ENCODE data around the gene SLC6A20. TPM values are rescaled to one million over a fixed set of nuclear protein-coding genes. Genes with fewer than 3 reads are reported as not detected.

SLC6A20 gene
- total RNA-seq, 1 experiment from 2014 or later: not detected

DNA sequence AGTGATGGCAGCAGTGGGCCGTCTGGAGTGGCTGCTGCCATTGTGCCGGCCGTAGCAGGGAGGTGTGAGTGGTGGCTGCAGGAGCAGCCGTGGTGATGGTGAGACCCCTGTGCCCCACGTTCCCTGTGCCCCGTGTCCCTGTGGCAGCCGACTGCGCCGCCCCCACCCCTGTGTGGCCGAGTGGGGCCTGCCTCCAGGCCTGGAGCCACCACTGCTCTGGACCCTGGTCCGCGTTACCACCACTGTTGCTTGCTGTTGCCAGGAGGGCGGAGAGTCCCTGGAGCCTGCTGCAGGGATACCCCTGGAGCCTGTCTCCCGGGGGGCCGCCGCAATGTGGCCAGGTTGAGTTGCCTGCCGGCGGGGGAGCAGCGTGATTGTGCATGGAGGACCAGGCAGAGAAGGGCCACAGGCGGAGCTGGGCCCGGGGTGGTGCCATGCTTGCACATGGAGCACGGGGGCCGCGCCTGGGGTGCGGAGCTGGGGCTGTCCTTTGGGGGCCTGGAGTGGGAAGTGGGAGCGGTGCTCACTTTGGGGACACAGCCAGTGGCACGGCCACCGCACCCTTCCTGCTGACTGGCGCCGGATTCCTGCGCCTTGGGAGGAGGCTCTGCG, 50.1 kb downstream of the SLC6A20 start:
- H3K9me2 ChIP-seq (replicated peaks; ENCODE audit: insufficient read depth, low read length): no peaks in the 10 kb centered on the region
- peaks cover 8% of the 10 kb centered on the region for H3K4me1 ChIP-seq (ENCODE audit: low read length)
- H2AFZ ChIP-seq (ENCODE audit: low read length): no peak overlapping the region
- no peaks in the 10 kb centered on the region for H3K9me3 ChIP-seq (ENCODE audit: low read length)
- no peaks in the 10 kb centered on the region for H3K27me3 ChIP-seq (ENCODE audit: low read length)
- H3K79me2 ChIP-seq (ENCODE audit: low read length): no peaks in the 10 kb centered on the region
- H3K36me3 ChIP-seq (ENCODE audit: insufficient read depth, low read length): peaks cover 30% of the 10 kb centered on the region; the same call in 1 of the 2 replicates
- no peaks in the 10 kb centered on the region for H4K20me1 ChIP-seq (ENCODE audit: insufficient read depth, low read depth, low read length)
- no peak overlapping the region for H3K4me2 ChIP-seq (ENCODE audit: low read depth, low read length, poor library complexity, severe bottlenecking)
- H3K9ac ChIP-seq (ENCODE audit: low read length): no peak overlapping the region
- no peak overlapping the region for H3K4me3 ChIP-seq (ENCODE audit: low read length)
- DNase-seq: no peak
- H3K27ac ChIP-seq (ENCODE audit: low read length): no peak overlapping the region

DNA sequence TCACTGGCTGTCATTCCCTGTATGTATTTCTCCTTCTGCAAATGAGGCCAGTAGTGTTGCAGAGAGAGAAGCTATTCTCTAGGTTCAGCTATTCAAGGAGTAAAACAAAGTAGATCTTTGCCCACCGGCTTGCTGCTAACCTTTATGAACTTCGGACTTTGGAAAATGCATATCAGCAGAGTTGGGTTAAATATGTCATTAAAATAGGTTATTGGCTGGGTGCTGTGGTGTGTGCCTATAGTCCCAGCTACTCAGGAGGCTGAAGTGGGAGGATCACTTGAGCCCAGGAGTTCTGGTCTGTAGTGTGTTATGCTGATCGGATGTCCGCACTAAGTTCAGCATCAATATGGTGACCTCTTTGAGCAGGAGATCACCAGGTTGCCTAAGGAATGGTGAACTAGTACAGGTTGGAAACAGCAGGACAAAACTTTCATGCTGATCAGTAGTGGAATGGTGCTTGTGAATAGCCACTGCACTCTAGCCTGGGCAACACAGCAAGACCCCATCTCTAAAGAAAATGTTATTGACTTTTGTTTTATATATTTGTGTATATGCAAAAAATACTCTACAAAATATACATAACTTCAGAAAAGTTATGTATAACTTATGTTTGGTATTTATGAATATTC, 53.8 kb downstream of the SLC6A20 start:
- no peaks in the 10 kb centered on the region for H3K79me2 ChIP-seq (ENCODE audit: low read length)
- H2AFZ ChIP-seq (ENCODE audit: low read length): no peak overlapping the region
- no peaks in the 10 kb centered on the region for H3K9me3 ChIP-seq (ENCODE audit: low read length)
- H3K9ac ChIP-seq (ENCODE audit: low read length): no peak overlapping the region
- no peaks in the 10 kb centered on the region for H4K20me1 ChIP-seq (ENCODE audit: insufficient read depth, low read depth, low read length)
- peaks cover 12% of the 10 kb centered on the region for H3K4me1 ChIP-seq (ENCODE audit: low read length)
- H3K4me2 ChIP-seq (ENCODE audit: low read depth, low read length, poor library complexity, severe bottlenecking): no peak overlapping the region
- H3K36me3 ChIP-seq (ENCODE audit: insufficient read depth, low read length): peaks cover 44% of the 10 kb centered on the region; the same call in 1 of the 2 replicates
- no peaks in the 10 kb centered on the region for H3K27me3 ChIP-seq (ENCODE audit: low read length)
- H3K27ac ChIP-seq (ENCODE audit: low read length): no peak overlapping the region
- H3K9me2 ChIP-seq (replicated peaks; ENCODE audit: insufficient read depth, low read length): no peaks in the 10 kb centered on the region
- DNase-seq: no peak
- H3K4me3 ChIP-seq (ENCODE audit: low read length): no peak overlapping the region

DNA sequence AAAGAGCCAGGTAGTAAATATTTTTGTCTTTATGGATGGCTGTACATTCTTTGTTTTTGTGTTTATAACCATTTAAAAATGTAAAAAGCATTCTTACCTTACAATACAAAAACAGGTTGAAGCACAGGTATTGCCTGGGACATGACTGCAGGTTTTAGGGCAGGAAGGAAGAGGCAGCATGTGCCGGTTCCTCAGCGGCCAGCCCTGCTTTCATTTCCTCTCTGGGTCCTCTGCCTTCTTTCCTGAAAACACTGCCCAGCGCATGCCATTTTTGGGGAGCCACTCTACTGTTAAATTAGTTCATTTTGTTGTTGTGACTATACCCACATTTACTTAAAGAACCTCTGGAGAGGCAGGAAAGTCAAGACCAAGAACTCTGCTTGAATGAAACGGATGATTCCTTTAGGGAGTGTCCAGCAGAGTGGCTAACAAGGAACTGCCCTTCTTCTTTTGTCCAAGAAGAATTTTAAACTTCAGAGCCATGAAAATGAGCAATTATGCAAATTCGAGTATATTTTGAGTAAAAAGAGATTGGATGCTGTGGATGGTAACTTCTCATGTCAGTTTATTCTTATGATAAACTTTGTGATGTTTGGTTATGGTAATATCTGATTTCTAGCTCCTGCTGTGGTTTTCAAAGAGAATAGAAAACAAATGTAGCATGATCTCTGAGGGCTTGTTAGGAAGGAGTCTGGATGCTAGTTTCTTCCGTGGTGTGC, 54.4 kb downstream of the SLC6A20 start:
- no peak overlapping the region for H3K4me2 ChIP-seq (ENCODE audit: low read depth, low read length, poor library complexity, severe bottlenecking)
- H3K27me3 ChIP-seq (ENCODE audit: low read length): no peaks in the 10 kb centered on the region
- H3K4me3 ChIP-seq (ENCODE audit: low read length): no peak overlapping the region
- peaks cover 48% of the 10 kb centered on the region; the same call in 1 of the 2 replicates for H3K36me3 ChIP-seq (ENCODE audit: insufficient read depth, low read length)
- no peak overlapping the region for H3K9ac ChIP-seq (ENCODE audit: low read length)
- no peaks in the 10 kb centered on the region for H3K79me2 ChIP-seq (ENCODE audit: low read length)
- no peaks in the 10 kb centered on the region for H3K9me3 ChIP-seq (ENCODE audit: low read length)
- H3K4me1 ChIP-seq (ENCODE audit: low read length): peaks cover 12% of the 10 kb centered on the region
- H3K9me2 ChIP-seq (replicated peaks; ENCODE audit: insufficient read depth, low read length): no peaks in the 10 kb centered on the region
- H4K20me1 ChIP-seq (ENCODE audit: insufficient read depth, low read depth, low read length): no peaks in the 10 kb centered on the region
- H2AFZ ChIP-seq (ENCODE audit: low read length): no peak overlapping the region
- no peak for DNase-seq
- no peak overlapping the region; the same call in 1 of the 2 replicates for H3K27ac ChIP-seq (ENCODE audit: low read length)

DNA sequence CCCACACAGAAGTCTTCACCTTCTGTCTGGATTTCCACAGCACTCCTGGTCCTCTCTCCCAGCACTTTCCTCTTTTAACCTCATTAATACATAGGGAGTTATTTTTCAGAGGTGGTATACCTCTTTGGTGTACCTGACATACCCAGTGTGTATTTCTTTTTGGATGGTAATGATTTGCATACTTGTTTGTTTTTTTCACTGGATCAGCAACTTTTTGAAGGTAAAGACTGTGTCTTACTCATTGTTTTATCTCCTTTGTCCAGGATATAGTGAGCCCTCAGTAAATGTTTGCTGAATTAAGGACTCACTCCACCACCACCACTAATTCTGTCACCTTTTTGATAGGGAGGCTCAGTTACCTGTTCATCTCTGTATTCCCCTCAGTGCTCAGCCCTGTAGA, 55.1 kb downstream of the SLC6A20 start:
- Histone ChIP-seq H4K20me1 (ENCODE audit: insufficient read depth, low read depth, low read length) (no peaks in the 10 kb centered on the region), H3K27ac (ENCODE audit: low read length) (no peak overlapping the region), H3K36me3 (ENCODE audit: insufficient read depth, low read length) (peaks cover 48% of the 10 kb centered on the region; the same call in 1 of the 2 replicates), H3K4me1 (ENCODE audit: low read length) (peaks cover 12% of the 10 kb centered on the region), H3K79me2 (ENCODE audit: low read length) (0 out of 2 replicates have a peak, but pooled peaks cover 6% of the 10 kb centered on the region), H3K9ac (ENCODE audit: low read length) (no peak overlapping the region), H3K9me3 (ENCODE audit: low read length) (no peaks in the 10 kb centered on the region), H3K9me2 (replicated peaks; ENCODE audit: insufficient read depth, low read length) (no peaks in the 10 kb centered on the region), H2AFZ (ENCODE audit: low read length) (no peak overlapping the region), H3K4me3 (ENCODE audit: low read length) (no peak overlapping the region), H3K4me2 (ENCODE audit: low read depth, low read length, poor library complexity, severe bottlenecking) (no peak overlapping the region), H3K27me3 (ENCODE audit: low read length) (no peaks in the 10 kb centered on the region)
- DNase-seq: no peak

DNA sequence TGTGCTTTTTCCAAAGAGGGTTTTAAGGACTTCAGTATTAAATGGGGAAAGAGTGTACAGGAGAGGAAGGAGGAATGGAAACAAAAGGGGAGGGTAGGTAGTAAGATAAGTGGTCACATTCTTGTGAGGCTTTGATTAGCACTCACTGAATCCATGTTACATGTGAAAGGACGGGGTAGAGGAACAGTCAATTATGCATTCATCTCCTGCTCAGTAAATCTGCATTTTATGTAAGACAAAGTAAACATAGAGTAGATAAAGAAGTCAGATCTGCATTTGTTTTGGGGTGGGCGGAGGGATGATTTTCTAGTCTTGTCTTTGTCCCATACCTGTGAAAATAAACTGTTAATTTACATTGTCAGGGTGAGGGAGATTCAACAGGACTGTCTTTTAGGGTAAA, 56.3 kb downstream of the SLC6A20 start:
- Histone ChIP-seq H3K9me2 (replicated peaks; ENCODE audit: insufficient read depth, low read length) (no peaks in the 10 kb centered on the region), H3K36me3 (ENCODE audit: insufficient read depth, low read length) (peaks cover 47% of the 10 kb centered on the region; the same call in 1 of the 2 replicates), H3K9me3 (ENCODE audit: low read length) (no peaks in the 10 kb centered on the region), H2AFZ (ENCODE audit: low read length) (no peak overlapping the region), H3K9ac (ENCODE audit: low read length) (no peak overlapping the region), H3K79me2 (ENCODE audit: low read length) (peaks cover 12% of the 10 kb centered on the region; the same call in 1 of the 2 replicates), H3K27ac (ENCODE audit: low read length) (no peak overlapping the region), H3K4me3 (ENCODE audit: low read length) (no peak overlapping the region), H4K20me1 (ENCODE audit: insufficient read depth, low read depth, low read length) (no peaks in the 10 kb centered on the region), H3K4me2 (ENCODE audit: low read depth, low read length, poor library complexity, severe bottlenecking) (no peak overlapping the region), H3K27me3 (ENCODE audit: low read length) (no peaks in the 10 kb centered on the region), H3K4me1 (ENCODE audit: low read length) (peaks cover 12% of the 10 kb centered on the region)
- DNase-seq: no peak

DNA sequence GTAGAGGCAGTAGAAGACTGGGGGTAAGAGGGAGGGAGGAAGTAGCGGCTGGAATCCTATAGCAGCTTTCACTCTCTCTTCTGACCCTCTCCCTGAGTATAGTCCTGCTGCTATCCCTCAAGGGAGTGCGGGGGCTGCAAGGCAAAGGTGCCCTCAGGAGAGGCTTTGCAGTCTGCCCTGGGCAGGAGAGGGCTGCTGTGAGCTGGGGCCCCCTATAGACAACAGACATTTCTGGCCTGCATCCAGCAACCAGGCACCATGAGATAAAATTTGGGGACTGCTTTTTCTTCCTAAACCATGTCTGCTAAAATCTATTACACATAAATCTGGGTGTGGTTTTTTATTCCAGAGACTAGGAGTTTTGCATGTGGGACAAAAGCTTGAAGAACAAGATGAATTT, 59.1 kb downstream of the SLC6A20 start:
- Histone ChIP-seq H3K9me2 (replicated peaks; ENCODE audit: insufficient read depth, low read length) (no peaks in the 10 kb centered on the region), H2AFZ (ENCODE audit: low read length) (no peak overlapping the region), H3K27me3 (ENCODE audit: low read length) (no peaks in the 10 kb centered on the region), H3K4me3 (ENCODE audit: low read length) (no peak overlapping the region), H3K36me3 (ENCODE audit: insufficient read depth, low read length) (peaks cover 53% of the 10 kb centered on the region), H3K9me3 (ENCODE audit: low read length) (no peaks in the 10 kb centered on the region), H3K4me2 (ENCODE audit: low read depth, low read length, poor library complexity, severe bottlenecking) (no peak overlapping the region), H3K79me2 (ENCODE audit: low read length) (peaks cover 18% of the 10 kb centered on the region; the same call in 1 of the 2 replicates), H3K27ac (ENCODE audit: low read length) (no peak overlapping the region), H4K20me1 (ENCODE audit: insufficient read depth, low read depth, low read length) (no peaks in the 10 kb centered on the region), H3K4me1 (ENCODE audit: low read length) (peaks cover 16% of the 10 kb centered on the region), H3K9ac (ENCODE audit: low read length) (no peak overlapping the region)
- DNase-seq: no peak

DNA sequence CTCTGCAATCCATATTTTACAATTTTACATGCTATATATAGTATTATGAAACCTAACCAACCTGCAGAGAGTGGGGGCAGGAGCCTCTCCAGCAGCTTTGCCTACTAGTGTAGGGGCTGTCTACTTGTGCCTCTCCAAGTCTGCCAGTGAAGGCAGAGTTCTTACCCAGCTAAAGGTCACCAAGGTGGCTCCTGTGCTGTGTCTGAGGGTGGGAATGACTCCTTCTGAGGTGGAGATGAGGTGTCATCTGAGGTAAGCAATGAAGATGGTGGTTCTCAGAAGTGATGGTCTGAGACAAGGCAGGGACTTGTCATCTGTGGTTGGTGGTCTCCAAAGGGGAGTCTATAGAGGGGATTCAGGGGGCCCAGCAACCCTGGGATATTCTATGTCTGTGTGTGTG, 59.6 kb downstream of the SLC6A20 start:
- no peak overlapping the region for H3K9ac ChIP-seq (ENCODE audit: low read length)
- no peaks in the 10 kb centered on the region for H3K9me2 ChIP-seq (replicated peaks; ENCODE audit: insufficient read depth, low read length)
- peaks cover 53% of the 10 kb centered on the region for H3K36me3 ChIP-seq (ENCODE audit: insufficient read depth, low read length)
- H3K4me3 ChIP-seq (ENCODE audit: low read length): no peak overlapping the region
- H3K9me3 ChIP-seq (ENCODE audit: low read length): no peaks in the 10 kb centered on the region
- H3K4me1 ChIP-seq (ENCODE audit: low read length): peaks cover 13% of the 10 kb centered on the region
- H3K27ac ChIP-seq (ENCODE audit: low read length): no peak overlapping the region
- no peak overlapping the region for H2AFZ ChIP-seq (ENCODE audit: low read length)
- H3K4me2 ChIP-seq (ENCODE audit: low read depth, low read length, poor library complexity, severe bottlenecking): no peak overlapping the region
- DNase-seq: no peak
- H4K20me1 ChIP-seq (ENCODE audit: insufficient read depth, low read depth, low read length): no peaks in the 10 kb centered on the region
- peaks cover 21% of the 10 kb centered on the region for H3K79me2 ChIP-seq (ENCODE audit: low read length)
- H3K27me3 ChIP-seq (ENCODE audit: low read length): no peaks in the 10 kb centered on the region

DNA sequence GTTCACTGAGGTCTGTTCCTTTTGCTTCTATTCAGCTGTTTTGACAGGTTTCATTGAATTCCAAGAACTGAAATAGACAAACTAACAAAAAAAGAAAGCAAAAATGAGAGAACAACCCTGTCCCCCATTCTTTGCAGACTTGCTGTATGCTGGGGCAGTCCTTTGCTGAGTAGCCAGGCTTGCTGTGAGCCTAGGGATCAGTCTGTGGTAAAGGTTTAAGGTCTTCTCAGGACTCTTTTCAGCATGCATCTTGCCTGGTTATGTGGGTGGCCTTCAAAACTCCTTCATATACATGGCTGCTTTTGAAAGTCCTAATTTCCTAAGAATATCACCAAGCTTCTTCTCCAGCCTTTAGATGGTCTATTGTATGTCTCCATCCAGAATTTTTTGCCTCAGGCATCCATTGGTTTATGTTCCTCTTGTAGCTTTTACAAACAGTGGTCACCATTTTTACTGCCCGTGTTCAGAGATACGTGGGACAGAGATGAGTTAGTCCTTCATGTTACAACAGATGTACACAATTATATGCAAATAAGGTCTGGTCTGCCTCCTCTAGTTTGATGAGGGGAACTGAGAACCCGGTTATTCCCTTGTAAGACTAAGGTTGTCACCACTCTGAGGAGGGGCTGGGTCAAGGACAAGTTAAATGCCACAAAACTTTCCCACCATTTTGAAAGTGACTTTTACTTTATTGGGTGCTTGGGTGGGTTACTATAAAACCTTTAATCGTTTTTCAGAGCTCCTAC, 65.8 kb downstream of the SLC6A20 start:
- Histone ChIP-seq H3K9me3 (ENCODE audit: low read length) (no peaks in the 10 kb centered on the region), H3K4me3 (ENCODE audit: low read length) (no peak overlapping the region), H2AFZ (ENCODE audit: low read length) (no peak overlapping the region), H3K27me3 (ENCODE audit: low read length) (no peaks in the 10 kb centered on the region), H3K9ac (ENCODE audit: low read length) (no peak overlapping the region), H3K4me2 (ENCODE audit: low read depth, low read length, poor library complexity, severe bottlenecking) (no peak overlapping the region), H4K20me1 (ENCODE audit: insufficient read depth, low read depth, low read length) (no peaks in the 10 kb centered on the region), H3K27ac (ENCODE audit: low read length) (no peak overlapping the region), H3K79me2 (ENCODE audit: low read length) (peaks cover 54% of the 10 kb centered on the region), H3K36me3 (ENCODE audit: insufficient read depth, low read length) (peaks cover 71% of the 10 kb centered on the region), H3K4me1 (ENCODE audit: low read length) (peaks cover 10% of the 10 kb centered on the region), H3K9me2 (replicated peaks; ENCODE audit: insufficient read depth, low read length) (no peaks in the 10 kb centered on the region)
- DNase-seq: no peak
